Stomach (tissue), 4 donors: ENCODE results near the gene NTRK3.

ENCODE experiments used
- EP300 ChIP-seq: sonication (generic); formaldehyde crosslinking; IDR thresholded peaks from one replicate; pipeline ENCODE4 v1.6.1; 2017; ENCODE audit warnings: antibody characterized with exemption
- POLR2A ChIP-seq, 4 donors: fragments of 450-650 bp; IDR thresholded peaks; one replicate each; pipeline ENCODE4 v1.6.1; 2016; ENCODE audit warnings: antibody characterized with exemption in 4 of 4, control low read depth in 2 of 4, mild to moderate bottlenecking in 1 of 4, moderate library complexity in 1 of 4
- POLR2AphosphoS5 ChIP-seq, 3 donors: sonication (generic); formaldehyde crosslinking; IDR thresholded peaks; one replicate each; pipeline ENCODE4 v1.6.1; 2016; ENCODE audit warnings: antibody characterized with exemption in 3 of 3
- TF ChIP-seq, protein P1 (sequence below), 7 experiments: fragments of 450-650 bp in 4 of 7; fragments of 200-600 bp in 3 of 7; sonication (generic) in 3 of 7; IDR thresholded peaks; one replicate each; pipeline ENCODE4 v1.5.1; 2016 to 2019; ENCODE audit warnings: antibody characterized with exemption in 7 of 7, control low read depth in 2 of 7, mild to moderate bottlenecking in 1 of 7

GRCh38 chr15:87940768-87941167 lies 315.8 kb downstream of the NTRK3 start:
- TF ChIP-seq, protein P1, sequence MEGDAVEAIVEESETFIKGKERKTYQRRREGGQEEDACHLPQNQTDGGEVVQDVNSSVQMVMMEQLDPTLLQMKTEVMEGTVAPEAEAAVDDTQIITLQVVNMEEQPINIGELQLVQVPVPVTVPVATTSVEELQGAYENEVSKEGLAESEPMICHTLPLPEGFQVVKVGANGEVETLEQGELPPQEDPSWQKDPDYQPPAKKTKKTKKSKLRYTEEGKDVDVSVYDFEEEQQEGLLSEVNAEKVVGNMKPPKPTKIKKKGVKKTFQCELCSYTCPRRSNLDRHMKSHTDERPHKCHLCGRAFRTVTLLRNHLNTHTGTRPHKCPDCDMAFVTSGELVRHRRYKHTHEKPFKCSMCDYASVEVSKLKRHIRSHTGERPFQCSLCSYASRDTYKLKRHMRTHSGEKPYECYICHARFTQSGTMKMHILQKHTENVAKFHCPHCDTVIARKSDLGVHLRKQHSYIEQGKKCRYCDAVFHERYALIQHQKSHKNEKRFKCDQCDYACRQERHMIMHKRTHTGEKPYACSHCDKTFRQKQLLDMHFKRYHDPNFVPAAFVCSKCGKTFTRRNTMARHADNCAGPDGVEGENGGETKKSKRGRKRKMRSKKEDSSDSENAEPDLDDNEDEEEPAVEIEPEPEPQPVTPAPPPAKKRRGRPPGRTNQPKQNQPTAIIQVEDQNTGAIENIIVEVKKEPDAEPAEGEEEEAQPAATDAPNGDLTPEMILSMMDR (IDR thresholded peaks at IDR 0.05) = no peak
- no peak for TF ChIP-seq POLR2A (IDR thresholded peaks at IDR 0.05)
- no peak for TF ChIP-seq EP300
- TF ChIP-seq POLR2AphosphoS5 (IDR thresholded peaks at IDR 0.05) = no peak
